K562 (cell line): Measurements from ENCODE around the gene TGFB1I1. TPM values are rescaled to one million over a fixed set of nuclear protein-coding genes. Genes with fewer than 3 reads are reported as not detected.
A peak's percentile ranks its signal among the peaks of the same experiment; 100 is the strongest.

ENCODE experiments used
- ATAC-seq: fragments of 200-7000 bp; cut with Tn5 transposase; 3 replicates; pipeline ENCODE4 v1.9.1; 2020; ENCODE audit warnings: moderate library complexity
- BruUV-seq: library from RNA; stranded (reverse); fragments of 400-500 nt; replicated peaks from 2 replicates; lab custom pipeline; 2021; lab: Mats Ljungman, UMichigan
- CTCF ChIA-PET: fragments of 300-600 bp; formaldehyde crosslinking; extraction: SDS; loops from one replicate; lab custom pipeline; 2021; ENCODE audit warnings: low intra/inter-chr PET ratio; lab: Yijun Ruan, JAX
- POLR2A ChIA-PET: fragments of 300-600, 350-650 bp; sonication (Branson Sonifier 250); formaldehyde crosslinking; extraction: SDS; loops from one replicate; lab custom pipeline; 2021; ENCODE audit warnings: antibody characterized with exemption, inconsistent platforms; lab: Yijun Ruan, JAX
- DNase-seq, 4 experiments: peaks; one replicate each; pipeline versions ENCODE4 v3.0.0 to v3.0.0-alpha.2; 2011 to 2018; ENCODE audit warnings: low spot score in 3 of 4, mixed read lengths in 3 of 4; ENCODE audit errors: extremely low read depth in 1 of 4
- FAIRE-seq: peaks from 2 replicates; lab custom pipeline; 2011; peaks lifted over from hg19 to GRCh38; lab: Jason Lieb, UNC
- H2AFZ ChIP-seq: 2 replicates; pipeline ENCODE4 v1.6.0; 2011; ENCODE audit warnings: low read depth, low read length, control low read depth, inconsistent platforms
- H3K27ac ChIP-seq: fragments of 200-600 bp; 3 replicates; pipeline ENCODE4 v1.8.0; 2011; ENCODE audit warnings: low read depth, mild to moderate bottlenecking, control low read depth, inconsistent platforms, low read length, moderate library complexity, mixed read lengths; ENCODE audit errors: extremely low read depth
- H3K27me3 ChIP-seq, 2 experiments: fragments of 300-600 bp in 1 of 2; 2 replicates in 1 of 2; 3 replicates in 1 of 2; pipeline versions ENCODE4 v1.6.0 to v1.8.0; 2011; ENCODE audit warnings: inconsistent platforms in 2 of 2, low read length in 2 of 2, mild to moderate bottlenecking in 1 of 2, mixed read lengths in 1 of 2, moderate library complexity in 1 of 2; ENCODE audit not compliant: control insufficient read depth in 2 of 2, insufficient read depth in 2 of 2
- H3K36me3 ChIP-seq: fragments of 300-600 bp; 3 replicates; pipeline ENCODE4 v1.8.0; 2011; ENCODE audit warnings: mild to moderate bottlenecking, low read length, inconsistent platforms; ENCODE audit not compliant: control insufficient read depth, insufficient read depth
- H3K4me1 ChIP-seq, 2 experiments: fragments of 200-600 bp in 1 of 2; replicated peaks in 1 of 2; 2 replicates in 1 of 2; 3 replicates in 1 of 2; pipeline versions ENCODE4 v1.5.1 to v1.8.0; 2011; ENCODE audit warnings: inconsistent platforms in 2 of 2, low read length in 2 of 2, mild to moderate bottlenecking in 1 of 2, mixed read lengths in 1 of 2, moderate library complexity in 1 of 2; ENCODE audit not compliant: control insufficient read depth in 2 of 2, insufficient read depth in 2 of 2
- H3K4me2 ChIP-seq: 2 replicates; pipeline ENCODE4 v1.6.1; 2011; ENCODE audit warnings: low read length, control low read depth, inconsistent platforms, mixed read lengths; ENCODE audit not compliant: insufficient read depth
- H3K4me3 ChIP-seq: fragments of 200-600 bp; sonication (generic), shearing (Covaris generic); 2 replicates; pipeline ENCODE4 v1.5.1; 2016; ENCODE audit warnings: control low read depth, inconsistent platforms
- H3K79me2 ChIP-seq: fragments of 200-600 bp; 3 replicates; pipeline ENCODE4 v1.8.0; 2011; ENCODE audit warnings: low read length, inconsistent platforms; ENCODE audit not compliant: control insufficient read depth, insufficient read depth
- H3K9ac ChIP-seq, 2 experiments: 2 replicates each; pipeline versions ENCODE4 v1.6.0 to v1.6.1; 2011; ENCODE audit warnings: low read depth in 2 of 2, low read length in 2 of 2, control low read depth in 1 of 2, inconsistent platforms in 1 of 2, mild to moderate bottlenecking in 1 of 2, mixed read lengths in 1 of 2; ENCODE audit not compliant: insufficient read depth in 1 of 2
- H3K9me1 ChIP-seq: one replicate; pipeline ENCODE4 v1.6.0; 2011; ENCODE audit warnings: inconsistent platforms, mild to moderate bottlenecking, low read length, moderate library complexity; ENCODE audit not compliant: control insufficient read depth, insufficient read depth
- H3K9me3 ChIP-seq: replicated peaks from 2 replicates; pipeline ENCODE4 v1.5.1; 2011; ENCODE audit warnings: low read depth, low read length, inconsistent platforms; ENCODE audit not compliant: control insufficient read depth, insufficient read depth
- H4K20me1 ChIP-seq: replicated peaks from 2 replicates; pipeline ENCODE4 v1.6.1; 2011; ENCODE audit warnings: low read length, inconsistent platforms, mixed read lengths; ENCODE audit not compliant: control insufficient read depth, insufficient read depth
- CLOCK ChIP-seq: fragments of 250-450 bp; sonication (Bioruptor Pico); IDR thresholded peaks from 2 replicates; pipeline ENCODE4 v1.4.0; 2020; ENCODE audit warnings: mild to moderate bottlenecking, moderate library complexity, borderline replicate concordance
- FOS ChIP-seq: IDR thresholded peaks from 3 replicates; pipeline ENCODE4 v1.6.1; 2011; ENCODE audit not compliant: insufficient read length; ENCODE audit errors: extremely low read depth
- IRF1 ChIP-seq: sonication (generic); formaldehyde crosslinking; IDR thresholded peaks from 2 replicates; pipeline ENCODE4 v1.8.0; 2022; ENCODE audit warnings: missing genetic modification reagents, mild to moderate bottlenecking, borderline replicate concordance
- MTF1 ChIP-seq: fragments of 250-450 bp; sonication (Bioruptor Pico); IDR thresholded peaks from 2 replicates; pipeline ENCODE4 v1.9.0; 2021; ENCODE audit warnings: moderate library complexity, mild to moderate bottlenecking, inconsistent platforms, borderline replicate concordance
- NFIC ChIP-seq: fragments of 450-650 bp; IDR thresholded peaks from 2 replicates; pipeline ENCODE4 v1.6.1; 2017; ENCODE audit warnings: mild to moderate bottlenecking, inconsistent platforms
- TRIM28 ChIP-seq: fragments of 450-650 bp; IDR thresholded peaks from 2 replicates; pipeline ENCODE4 v1.6.1; 2017
- ZKSCAN1 ChIP-seq: fragments of 150-350 bp; IDR thresholded peaks from 2 replicates; pipeline ENCODE4 v1.6.1; 2016; ENCODE audit warnings: low read depth, low read length
- ZNF133 ChIP-seq: fragments of 250-450 bp; sonication (Bioruptor Pico); IDR thresholded peaks from 2 replicates; pipeline ENCODE4 v1.4.0; 2020; ENCODE audit warnings: mild to moderate bottlenecking
- ZNF146 ChIP-seq: IDR thresholded peaks from one replicate; pipeline ENCODE4 v1.6.1; 2018; ENCODE audit warnings: missing compliant biosample characterization; ENCODE audit not compliant: unreplicated experiment
- WGBS: fragments of 100-300 bp; shearing (Covaris generic); methylation state at CpG from one replicate; pipeline ENCODE4 v1.1.6; 2016; ENCODE audit warnings: low coverage, mixed read lengths; ENCODE audit not compliant: insufficient coverage; ENCODE audit errors: missing lambda C conversion rate; 5-methylcytosine and 5-hydroxymethylcytosine counted together
- in situ Hi-C: fragments of 300-500 bp; cut with MboI; formaldehyde crosslinking; loops from 4 replicates; pipeline ENCODE4 v1.15.0; 2018; ENCODE audit warnings: inconsistent platforms, mixed read lengths
- intact Hi-C: fragments of 100-400 bp; cut with micrococcal nuclease; formaldehyde crosslinking; loops from 2 replicates; pipeline ENCODE4 v1.14.2; 2022
- polyA plus RNA-seq, 8 experiments: library from polyadenylated mRNA; depleted of rRNA in 4 of 8; stranded (reverse) in 5 of 8; unstranded in 3 of 8; fragments of >200 nt; fragmentation: Nextera tagmentation in 2 of 8; fragmentation: Illumina TruSeq in 1 of 8; extraction: Ambion mirVana in 2 of 8; extraction: Trizol in 1 of 8; gene quantifications; 2 replicates each; pipeline versions ENCODE4 v1.2.1 to v1.2.3, GENCODE V29; 2011 to 2014; ENCODE audit warnings: inconsistent platforms in 1 of 8, missing spikeins in 1 of 8
- total RNA-seq, 7 experiments: library from RNA; depleted of rRNA in 6 of 7; stranded (reverse); fragments of >200 nt in 6 of 7; fragmentation: Illumina TruSeq in 2 of 7; extraction: Trizol in 2 of 7; gene quantifications; 2 replicates each; pipeline versions ENCODE4 v1.2.1 to v1.2.3, GENCODE V29; 2011 to 2021; ENCODE audit warnings: low replicate concordance in 1 of 7

Gene TGFB1I1
- total and polyA plus RNA-seq, 9 of the 15 experiments (the other 6 are each of a cell fraction or from before 2014, with no cell fraction given) = 0.04 to 0.91 (median 0.19) TPM

- no peak for ATAC-seq
- BruUV-seq = no TSS peak
- WGBS = 83% methylated on average over 12 of the region's 12 CpGs
- TF ChIP-seq ZKSCAN1 (peak; percentile 95), NFIC (peak; percentile 7; the same call in 1 of the 2 replicates), MTF1 (CRISPR knock-in tag) (no peak)
- H3K4me2 ChIP-seq = no peak overlapping the region
- H3K4me1 ChIP-seq = peaks cover 30 to 62% of the 10 kb centered on the region in 2 experiments
- intact Hi-C loops = loop anchor here (5.0 kb wide), 1 partner anchor 47 kb away; no protein-coding TSS in a partner anchor
- no peak overlapping the region for H3K4me3 ChIP-seq
- no peaks in the 10 kb centered on the region for H3K27me3 ChIP-seq
- H3K9me1 ChIP-seq = no peaks in the 10 kb centered on the region
- ChIA-PET CTCF (no interaction called here), POLR2A (interaction anchor here (0.6 to 0.7 kb wide), 3 partner anchors 38 to 451 kb away, joined by 3 read pairs; no protein-coding TSS in a partner anchor)
- in situ Hi-C loops = no loop called here
- H2AFZ ChIP-seq = peak overlapping the region; percentile 70; the same call in 1 of the 2 replicates
- H4K20me1 ChIP-seq = no peaks in the 10 kb centered on the region
- H3K79me2 ChIP-seq = no peaks in the 10 kb centered on the region
- FAIRE-seq = no peak
- no peaks in the 10 kb centered on the region for H3K36me3 ChIP-seq
- H3K9me3 ChIP-seq = no peaks in the 10 kb centered on the region
- no peak overlapping the region for H3K9ac ChIP-seq
- H3K27ac ChIP-seq = no peak overlapping the region; the same call in 2 of the 3 replicates
- DNase-seq = no peak
Measured at GRCh38 chr16:31474773-31475738, 3.1 kb downstream of the TGFB1I1 start.

GRCh38 chr16:31475946-31476302, 4.0 kb downstream of the TGFB1I1 start:
- no peak overlapping the region for H3K9ac ChIP-seq
- peak overlapping the region; percentile 74; the same call in 1 of the 2 replicates for H3K4me2 ChIP-seq
- ATAC-seq (no peak), DNase-seq (peak; percentile 36 to 48 (median 45)), FAIRE-seq (no peak)
- H3K79me2 ChIP-seq = no peaks in the 10 kb centered on the region
- 72% methylated on average over 16 of the region's 26 CpGs for WGBS
- no peaks in the 10 kb centered on the region for H3K9me1 ChIP-seq
- no peaks in the 10 kb centered on the region for H3K27me3 ChIP-seq
- no peaks in the 10 kb centered on the region for H3K9me3 ChIP-seq
- in situ Hi-C loops = no loop called here
- H2AFZ ChIP-seq = peak overlapping the region; percentile 78
- intact Hi-C loops = no loop called here
- H4K20me1 ChIP-seq = no peaks in the 10 kb centered on the region
- ChIA-PET POLR2A (interaction anchor here (0.7 to 1.0 kb wide), 2 partner anchors 15 to 452 kb away, joined by 3 read pairs; no protein-coding TSS in a partner anchor), CTCF (no interaction called here)
- no peaks in the 10 kb centered on the region for H3K36me3 ChIP-seq
- H3K4me1 ChIP-seq = peaks cover 35 to 68% of the 10 kb centered on the region in 2 experiments
- BruUV-seq = no TSS peak
- H3K27ac ChIP-seq = peak overlapping the region; percentile 48; the same call in 1 of the 3 replicates
- H3K4me3 ChIP-seq = no peak overlapping the region
- TF ChIP-seq CLOCK = no peak
- TF ChIP-seq ZNF133 = no peak
- no peak for TF ChIP-seq TRIM28
- no peak for TF ChIP-seq FOS
- no peak for TF ChIP-seq IRF1 (CRISPR knock-in tag)
- TF ChIP-seq ZNF146 (CRISPR knock-in tag) = no peak
